Measurements from ENCODE around the gene MSRB3.

- TF ChIP-seq NR2C2 (CRISPR knock-in tag; IDR thresholded peaks at IDR 0.05): no peak
- TF ChIP-seq, protein P1, sequence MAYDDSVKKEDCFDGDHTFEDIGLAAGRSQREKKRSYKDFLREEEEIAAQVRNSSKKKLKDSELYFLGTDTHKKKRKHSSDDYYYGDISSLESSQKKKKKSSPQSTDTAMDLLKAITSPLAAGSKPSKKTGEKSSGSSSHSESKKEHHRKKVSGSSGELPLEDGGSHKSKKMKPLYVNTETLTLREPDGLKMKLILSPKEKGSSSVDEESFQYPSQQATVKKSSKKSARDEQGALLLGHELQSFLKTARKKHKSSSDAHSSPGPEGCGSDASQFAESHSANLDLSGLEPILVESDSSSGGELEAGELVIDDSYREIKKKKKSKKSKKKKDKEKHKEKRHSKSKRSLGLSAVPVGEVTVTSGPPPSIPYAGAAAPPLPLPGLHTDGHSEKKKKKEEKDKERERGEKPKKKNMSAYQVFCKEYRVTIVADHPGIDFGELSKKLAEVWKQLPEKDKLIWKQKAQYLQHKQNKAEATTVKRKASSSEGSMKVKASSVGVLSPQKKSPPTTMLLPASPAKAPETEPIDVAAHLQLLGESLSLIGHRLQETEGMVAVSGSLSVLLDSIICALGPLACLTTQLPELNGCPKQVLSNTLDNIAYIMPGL (CRISPR knock-in tag; IDR thresholded peaks at IDR 0.05): no peak
- TF ChIP-seq, protein P2, sequence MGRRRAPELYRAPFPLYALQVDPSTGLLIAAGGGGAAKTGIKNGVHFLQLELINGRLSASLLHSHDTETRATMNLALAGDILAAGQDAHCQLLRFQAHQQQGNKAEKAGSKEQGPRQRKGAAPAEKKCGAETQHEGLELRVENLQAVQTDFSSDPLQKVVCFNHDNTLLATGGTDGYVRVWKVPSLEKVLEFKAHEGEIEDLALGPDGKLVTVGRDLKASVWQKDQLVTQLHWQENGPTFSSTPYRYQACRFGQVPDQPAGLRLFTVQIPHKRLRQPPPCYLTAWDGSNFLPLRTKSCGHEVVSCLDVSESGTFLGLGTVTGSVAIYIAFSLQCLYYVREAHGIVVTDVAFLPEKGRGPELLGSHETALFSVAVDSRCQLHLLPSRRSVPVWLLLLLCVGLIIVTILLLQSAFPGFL (CRISPR knock-in tag; IDR thresholded peaks at IDR 0.05; ENCODE audit: borderline replicate concordance): no peak
- no peak for TF ChIP-seq CREM (CRISPR knock-in tag; IDR thresholded peaks at IDR 0.05)
- TF ChIP-seq, protein P3, sequence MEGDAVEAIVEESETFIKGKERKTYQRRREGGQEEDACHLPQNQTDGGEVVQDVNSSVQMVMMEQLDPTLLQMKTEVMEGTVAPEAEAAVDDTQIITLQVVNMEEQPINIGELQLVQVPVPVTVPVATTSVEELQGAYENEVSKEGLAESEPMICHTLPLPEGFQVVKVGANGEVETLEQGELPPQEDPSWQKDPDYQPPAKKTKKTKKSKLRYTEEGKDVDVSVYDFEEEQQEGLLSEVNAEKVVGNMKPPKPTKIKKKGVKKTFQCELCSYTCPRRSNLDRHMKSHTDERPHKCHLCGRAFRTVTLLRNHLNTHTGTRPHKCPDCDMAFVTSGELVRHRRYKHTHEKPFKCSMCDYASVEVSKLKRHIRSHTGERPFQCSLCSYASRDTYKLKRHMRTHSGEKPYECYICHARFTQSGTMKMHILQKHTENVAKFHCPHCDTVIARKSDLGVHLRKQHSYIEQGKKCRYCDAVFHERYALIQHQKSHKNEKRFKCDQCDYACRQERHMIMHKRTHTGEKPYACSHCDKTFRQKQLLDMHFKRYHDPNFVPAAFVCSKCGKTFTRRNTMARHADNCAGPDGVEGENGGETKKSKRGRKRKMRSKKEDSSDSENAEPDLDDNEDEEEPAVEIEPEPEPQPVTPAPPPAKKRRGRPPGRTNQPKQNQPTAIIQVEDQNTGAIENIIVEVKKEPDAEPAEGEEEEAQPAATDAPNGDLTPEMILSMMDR (IDR thresholded peaks at IDR 0.05): no peak
- no peak for TF ChIP-seq SMAD3 (CRISPR knock-in tag; IDR thresholded peaks at IDR 0.05; ENCODE audit: borderline replicate concordance)
- TF ChIP-seq SP1 (CRISPR knock-in tag; conservative IDR thresholded peaks at IDR 0.05): no peak
- no peak for TF ChIP-seq CREB1 (CRISPR knock-in tag; IDR thresholded peaks at IDR 0.05)
- no peak for TF ChIP-seq USF2 (CRISPR knock-in tag; IDR thresholded peaks at IDR 0.05)
- no peak for TF ChIP-seq CBFB (CRISPR knock-in tag; IDR thresholded peaks at IDR 0.05; ENCODE audit: low read depth)
- TF ChIP-seq ZNF121 (CRISPR knock-in tag; IDR thresholded peaks at IDR 0.05): no peak
- TF ChIP-seq ZNF671 (CRISPR knock-in tag; IDR thresholded peaks at IDR 0.05): no peak
These were observed 152.3 kb downstream of the MSRB3 start for GRCh38 chr12:65430571-65431306.
